HepG2 (cell line): Measurements from ENCODE around the gene FAM168A. TPM values are rescaled to one million over a fixed set of nuclear protein-coding genes. Genes with fewer than 3 reads are reported as not detected.

Source experiments
- AHR ChIP-seq: IDR thresholded peaks from 2 replicates; pipeline ENCODE4 v1.6.1; 2018; ENCODE audit warnings: missing genetic modification reagents, missing compliant biosample characterization
- ARID2 ChIP-seq: sonication (generic); formaldehyde crosslinking; IDR thresholded peaks from 2 replicates; pipeline ENCODE4 v1.8.1; 2022; ENCODE audit warnings: mild to moderate bottlenecking, missing genetic modification reagents, borderline replicate concordance
- CHD2 ChIP-seq: IDR thresholded peaks from 2 replicates; pipeline ENCODE4 v1.6.1; 2011; ENCODE audit warnings: low read depth, low read length, improper control_type of control experiment
- EZH2 ChIP-seq: conservative IDR thresholded peaks from 2 replicates; pipeline ENCODE4 v1.6.1; 2012; ENCODE audit warnings: mild to moderate bottlenecking, low read depth, low read length, moderate library complexity
- GPBP1L1 ChIP-seq: sonication (generic); formaldehyde crosslinking; IDR thresholded peaks from 2 replicates; pipeline ENCODE4 v1.5.0; 2020; ENCODE audit warnings: mild to moderate bottlenecking, missing genetic modification reagents
- NR3C1 ChIP-seq: sonication (generic); formaldehyde crosslinking; IDR thresholded peaks from 2 replicates; pipeline ENCODE4 v1.4.0; 2020; ENCODE audit warnings: missing genetic modification reagents
- PHF21A ChIP-seq: sonication (generic); formaldehyde crosslinking; IDR thresholded peaks from 2 replicates; pipeline ENCODE4 v1.5.0; 2020; ENCODE audit warnings: mild to moderate bottlenecking, missing genetic modification reagents
- RXRA ChIP-seq: sonication (generic); formaldehyde crosslinking; IDR thresholded peaks from 2 replicates; pipeline ENCODE4 v1.5.1; 2020; ENCODE audit warnings: missing genetic modification reagents
- SIN3A ChIP-seq: IDR thresholded peaks from 2 replicates; pipeline ENCODE4 v1.6.1; 2011; ENCODE audit warnings: low read depth, mild to moderate bottlenecking, control low read depth, low read length, borderline replicate concordance
- SP2 ChIP-seq: sonication (generic); formaldehyde crosslinking; IDR thresholded peaks from 2 replicates; pipeline ENCODE4 v1.5.1; 2020; ENCODE audit warnings: mild to moderate bottlenecking, missing genetic modification reagents
- SPEN ChIP-seq: sonication (generic); formaldehyde crosslinking; IDR thresholded peaks from 2 replicates; pipeline ENCODE4 v1.5.1; 2020; ENCODE audit warnings: low read depth, mild to moderate bottlenecking, missing genetic modification reagents
- TFE3 ChIP-seq: IDR thresholded peaks from 2 replicates; pipeline ENCODE4 v1.6.1; 2016
- THAP11 ChIP-seq: IDR thresholded peaks from 2 replicates; pipeline ENCODE4 v1.6.1; 2016; ENCODE audit warnings: missing biosample characterization, missing genetic modification reagents
- XRCC5 ChIP-seq: fragments of 200-400 bp; formaldehyde crosslinking; optimal IDR thresholded peaks from 2 replicates; pipeline ENCODE3; 2017; ENCODE audit warnings: mild to moderate bottlenecking, low read length
- ZMYM2 ChIP-seq: sonication (generic); formaldehyde crosslinking; IDR thresholded peaks from 2 replicates; pipeline ENCODE4 v1.8.0; 2022; ENCODE audit warnings: mild to moderate bottlenecking, missing genetic modification reagents
- ZNF543 ChIP-seq: sonication (generic); formaldehyde crosslinking; IDR thresholded peaks from 2 replicates; pipeline ENCODE4 v1.4.0; 2020; ENCODE audit warnings: mild to moderate bottlenecking, missing genetic modification reagents
- ZNF546 ChIP-seq: sonication (generic); formaldehyde crosslinking; conservative IDR thresholded peaks from 2 replicates; pipeline ENCODE4 v1.8.1; 2023; ENCODE audit warnings: mild to moderate bottlenecking, missing genetic modification reagents
- ZNF720 ChIP-seq: sonication (generic); formaldehyde crosslinking; IDR thresholded peaks from 2 replicates; pipeline ENCODE4 v1.4.0; 2020; ENCODE audit warnings: missing genetic modification reagents
- ZNF83 ChIP-seq: sonication (generic); formaldehyde crosslinking; IDR thresholded peaks from 2 replicates; pipeline ENCODE4 v1.4.0; 2020; ENCODE audit warnings: missing genetic modification reagents, mild to moderate bottlenecking, borderline replicate concordance
- ZNF891 ChIP-seq: sonication (generic); formaldehyde crosslinking; IDR thresholded peaks from 2 replicates; pipeline ENCODE4 v1.5.0; 2020; ENCODE audit warnings: mild to moderate bottlenecking, missing genetic modification reagents
- polyA plus RNA-seq, 8 experiments: library from polyadenylated mRNA; depleted of rRNA in 3 of 8; stranded (reverse) in 7 of 8; unstranded in 1 of 8; fragments of >200 nt; fragmentation: Illumina TruSeq in 4 of 8; extraction: Trizol in 4 of 8; gene quantifications; 2 replicates each; pipeline versions ENCODE4 v1.2.1 to v1.2.3, GENCODE V29; 2011 to 2016; ENCODE audit warnings: low read depth in 4 of 8, missing spikeins in 1 of 8, mixed read lengths in 1 of 8; ENCODE audit not compliant: insufficient read depth in 1 of 8
- total RNA-seq, 5 experiments: library from RNA; depleted of rRNA; stranded (reverse); fragments of >200 nt; fragmentation: Illumina TruSeq; extraction: Trizol; gene quantifications; 2 replicates each; pipeline ENCODE4 v1.2.3, GENCODE V29; 2016; ENCODE audit warnings: low read depth in 1 of 5
- TF ChIP-seq, protein P1 (sequence below), 2 experiments: sonication (generic) in 1 of 2; formaldehyde crosslinking in 1 of 2; IDR thresholded peaks; 2 replicates each; pipeline versions ENCODE4 v1.4.0 to v1.6.1; 2016 to 2020; ENCODE audit warnings: borderline replicate concordance in 1 of 2, low read depth in 1 of 2, mild to moderate bottlenecking in 1 of 2, missing genetic modification reagents in 1 of 2
- TF ChIP-seq, protein P2 (sequence below): IDR thresholded peaks from 2 replicates; pipeline ENCODE4 v1.6.1; 2016; ENCODE audit warnings: missing compliant biosample characterization, missing genetic modification reagents, borderline replicate concordance

The FAM168A gene
- total and polyA plus RNA-seq, 2 of the 13 experiments (the other 11 are each of a cell fraction or from before 2014, with no cell fraction given): 13.9 to 15.8 TPM

GRCh38 chr11:73597956-73598718 lies at the start of gene FAM168A (continued):
- TF ChIP-seq, protein P1, sequence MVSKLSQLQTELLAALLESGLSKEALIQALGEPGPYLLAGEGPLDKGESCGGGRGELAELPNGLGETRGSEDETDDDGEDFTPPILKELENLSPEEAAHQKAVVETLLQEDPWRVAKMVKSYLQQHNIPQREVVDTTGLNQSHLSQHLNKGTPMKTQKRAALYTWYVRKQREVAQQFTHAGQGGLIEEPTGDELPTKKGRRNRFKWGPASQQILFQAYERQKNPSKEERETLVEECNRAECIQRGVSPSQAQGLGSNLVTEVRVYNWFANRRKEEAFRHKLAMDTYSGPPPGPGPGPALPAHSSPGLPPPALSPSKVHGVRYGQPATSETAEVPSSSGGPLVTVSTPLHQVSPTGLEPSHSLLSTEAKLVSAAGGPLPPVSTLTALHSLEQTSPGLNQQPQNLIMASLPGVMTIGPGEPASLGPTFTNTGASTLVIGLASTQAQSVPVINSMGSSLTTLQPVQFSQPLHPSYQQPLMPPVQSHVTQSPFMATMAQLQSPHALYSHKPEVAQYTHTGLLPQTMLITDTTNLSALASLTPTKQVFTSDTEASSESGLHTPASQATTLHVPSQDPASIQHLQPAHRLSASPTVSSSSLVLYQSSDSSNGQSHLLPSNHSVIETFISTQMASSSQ (IDR thresholded peaks at IDR 0.05; ENCODE audit: low read depth): peak; percentile 33; the same call in 1 of the 2 replicates
- TF ChIP-seq, protein P1 (CRISPR knock-in tag; IDR thresholded peaks at IDR 0.05; ENCODE audit: borderline replicate concordance): peak; percentile 75; the same call in 1 of the 2 replicates
- TF ChIP-seq, protein P2, sequence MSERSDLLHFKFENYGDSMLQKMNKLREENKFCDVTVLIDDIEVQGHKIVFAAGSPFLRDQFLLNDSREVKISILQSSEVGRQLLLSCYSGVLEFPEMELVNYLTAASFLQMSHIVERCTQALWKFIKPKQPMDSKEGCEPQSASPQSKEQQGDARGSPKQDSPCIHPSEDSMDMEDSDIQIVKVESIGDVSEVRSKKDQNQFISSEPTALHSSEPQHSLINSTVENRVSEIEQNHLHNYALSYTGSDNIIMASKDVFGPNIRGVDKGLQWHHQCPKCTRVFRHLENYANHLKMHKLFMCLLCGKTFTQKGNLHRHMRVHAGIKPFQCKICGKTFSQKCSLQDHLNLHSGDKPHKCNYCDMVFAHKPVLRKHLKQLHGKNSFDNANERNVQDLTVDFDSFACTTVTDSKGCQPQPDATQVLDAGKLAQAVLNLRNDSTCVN (CRISPR knock-in tag): no peak
- TF ChIP-seq ZNF543 (CRISPR knock-in tag) (no peak), ZNF83 (CRISPR knock-in tag) (no peak), AHR (CRISPR knock-in tag) (no peak), ZNF720 (CRISPR knock-in tag) (no peak), SP2 (no peak), NR3C1 (CRISPR knock-in tag) (no peak), GPBP1L1 (no peak), XRCC5 (peak; percentile 54), EZH2 (no peak), ARID2 (CRISPR knock-in tag) (peak; percentile 82), ZNF546 (CRISPR knock-in tag) (peak; percentile 56; the same call in 1 of the 2 replicates), SIN3A (0 out of 2 replicates have a peak, but pooled peaks have one; percentile 70), PHF21A (CRISPR knock-in tag) (no peak), THAP11 (CRISPR knock-in tag) (peak; percentile 99), RXRA (CRISPR knock-in tag) (no peak), ZMYM2 (CRISPR knock-in tag) (no peak), SPEN (CRISPR knock-in tag) (peak; percentile 62), ZNF891 (CRISPR knock-in tag) (peak; percentile 75), TFE3 (CRISPR knock-in tag) (0 out of 2 replicates have a peak, but pooled peaks have one; percentile 37), CHD2 (peak; percentile 48; the same call in 1 of the 2 replicates)
